Ectodermal cell (in vitro differentiated cells): ENCODE data around the gene RARS2.
"Not testable (repeated sequence)": the region's sequence is repeated elsewhere in the genome, so short reads cannot be mapped to it uniquely, and the experiment has no call there.

Experiments
- H3K27ac ChIP-seq: 2 replicates; pipeline ENCODE4 v1.7.0; 2013; ENCODE audit warnings: mild to moderate bottlenecking, low read depth, low read length; ENCODE audit not compliant: insufficient read depth, poor library complexity, severe bottlenecking
- H3K27me3 ChIP-seq: 2 replicates; pipeline ENCODE4 v1.7.0; 2013; ENCODE audit warnings: mild to moderate bottlenecking, low read length; ENCODE audit not compliant: insufficient read depth, control insufficient read depth, poor library complexity, severe bottlenecking
- H3K36me3 ChIP-seq: one replicate; pipeline ENCODE4 v1.7.0; 2013; ENCODE audit warnings: low read length; ENCODE audit not compliant: control insufficient read depth, insufficient read depth
- H3K4me1 ChIP-seq: one replicate; pipeline ENCODE4 v1.7.0; 2013; ENCODE audit warnings: low read length; ENCODE audit not compliant: control insufficient read depth, insufficient read depth
- H3K4me3 ChIP-seq: 2 replicates; pipeline ENCODE4 v1.7.0; 2013; ENCODE audit warnings: low read depth, low read length, control low read depth; ENCODE audit not compliant: insufficient read depth
- H3K9me3 ChIP-seq: 2 replicates; pipeline ENCODE4 v1.7.0; 2013; ENCODE audit warnings: mild to moderate bottlenecking, low read length, moderate library complexity; ENCODE audit not compliant: control insufficient read depth
- WGBS, 2 experiments: methylation state at CpG; one replicate each; pipeline ENCODE4 v1.1.7; 2013; ENCODE audit warnings: missing lambda C conversion rate in 2 of 2; 5-methylcytosine and 5-hydroxymethylcytosine counted together

Gene RARS2

GRCh38 chr6:87518453-87518852 is 71.3 kb downstream of the RARS2 start:
- H3K27me3 ChIP-seq, result no peaks in the 10 kb centered on the region
- no peaks in the 10 kb centered on the region for H3K4me1 ChIP-seq
- WGBS, 2 experiments, result 93 to 94% methylated on average over 8 of the region's 8 CpGs
- peaks cover 23% of the 10 kb centered on the region for H3K36me3 ChIP-seq
- H3K27ac ChIP-seq, result no peak overlapping the region
- no peaks in the 10 kb centered on the region for H3K9me3 ChIP-seq
- H3K4me3 ChIP-seq, result no peak overlapping the region

- H3K27me3 ChIP-seq, result no peaks in the 10 kb centered on the region
- no peak overlapping the region for H3K4me3 ChIP-seq
- peaks cover 22% of the 10 kb centered on the region for H3K36me3 ChIP-seq
- H3K4me1 ChIP-seq, result no peaks in the 10 kb centered on the region
- H3K9me3 ChIP-seq, result no peaks in the 10 kb centered on the region
- WGBS, 2 experiments, result 80 to 100% methylated on average over 1 to 2 of the region's 2 CpGs
- no peak overlapping the region for H3K27ac ChIP-seq
Observed at GRCh38 chr6:87514831-87515230, 75.0 kb downstream of the RARS2 start.

GRCh38 chr6:87504441-87504840 is 85.3 kb downstream of the RARS2 start:
- H3K9me3 ChIP-seq, result no peaks in the 10 kb centered on the region
- H3K36me3 ChIP-seq, result peaks cover 14% of the 10 kb centered on the region
- H3K27me3 ChIP-seq, result no peaks in the 10 kb centered on the region
- WGBS, 2 experiments, result 95 to 100% methylated on average over 1 of the region's 1 CpG
- no peak overlapping the region for H3K27ac ChIP-seq
- H3K4me3 ChIP-seq, result no peak overlapping the region
- H3K4me1 ChIP-seq, result no peaks in the 10 kb centered on the region

GRCh38 chr6:87501809-87502572 is 87.8 kb downstream of the RARS2 start:
- Histone ChIP-seq H3K36me3 (peaks cover 9% of the 10 kb centered on the region), H3K4me1 (no peaks in the 10 kb centered on the region), H3K27me3 (no peaks in the 10 kb centered on the region), H3K9me3 (no peaks in the 10 kb centered on the region), H3K27ac (no peak overlapping the region), H3K4me3 (no peak overlapping the region)
- 89 to 97% methylated on average over 6 of the region's 6 CpGs for WGBS, 2 experiments

GRCh38 chr6:87498048-87498447 is 91.7 kb downstream of the RARS2 start:
- H3K4me1 ChIP-seq, result no peaks in the 10 kb centered on the region
- no peaks in the 10 kb centered on the region for H3K9me3 ChIP-seq
- H3K27ac ChIP-seq, result no peak overlapping the region
- H3K4me3 ChIP-seq, result no peak overlapping the region
- no peaks in the 10 kb centered on the region for H3K27me3 ChIP-seq
- peaks cover 9% of the 10 kb centered on the region for H3K36me3 ChIP-seq

- WGBS, 2 experiments, result 94 to 96% methylated on average over 7 to 8 of the region's 8 CpGs
- H3K27ac ChIP-seq, result no peak overlapping the region
- H3K36me3 ChIP-seq, result no peaks in the 10 kb centered on the region
Observed at GRCh38 chr6:87494761-87495422, 94.9 kb downstream of the RARS2 start.

GRCh38 chr6:87489326-87489725 is 100.5 kb downstream of the RARS2 start:
- not testable (repeated sequence) for H3K4me1 ChIP-seq, H3K36me3 ChIP-seq, H3K4me3 ChIP-seq, H3K27ac ChIP-seq, H3K9me3 ChIP-seq, H3K27me3 ChIP-seq
- 93 to 94% methylated on average over 8 of the region's 8 CpGs for WGBS, 2 experiments

More at GRCh38 chr6:87494761-87495422, 94.9 kb downstream of the RARS2 start:
- H3K4me1 ChIP-seq, result no peaks in the 10 kb centered on the region
- no peak overlapping the region for H3K4me3 ChIP-seq
- H3K27me3 ChIP-seq, result no peaks in the 10 kb centered on the region
- no peaks in the 10 kb centered on the region for H3K9me3 ChIP-seq

GRCh38 chr6:87487555-87487954 is 102.2 kb downstream of the RARS2 start:
- 95 to 99% methylated on average over 3 to 4 of the region's 4 CpGs for WGBS, 2 experiments
- H3K27me3 ChIP-seq, result no peaks in the 10 kb centered on the region
- H3K27ac ChIP-seq, result no peak overlapping the region
- no peaks in the 10 kb centered on the region for H3K4me1 ChIP-seq
- no peaks in the 10 kb centered on the region for H3K36me3 ChIP-seq
- H3K9me3 ChIP-seq, result no peaks in the 10 kb centered on the region
- H3K4me3 ChIP-seq, result no peak overlapping the region

GRCh38 chr6:87484491-87484890 is 105.3 kb downstream of the RARS2 start:
- Histone ChIP-seq H3K4me1 (no peaks in the 10 kb centered on the region), H3K36me3 (no peaks in the 10 kb centered on the region), H3K9me3 (no peaks in the 10 kb centered on the region), H3K27me3 (no peaks in the 10 kb centered on the region), H3K4me3 (no peak overlapping the region), H3K27ac (no peak overlapping the region)
- WGBS, 2 experiments, result 92 to 94% methylated on average over 7 of the region's 7 CpGs

GRCh38 chr6:87483929-87484328 is 105.9 kb downstream of the RARS2 start:
- Histone ChIP-seq H3K9me3 (no peaks in the 10 kb centered on the region), H3K27me3 (no peaks in the 10 kb centered on the region), H3K36me3 (no peaks in the 10 kb centered on the region), H3K27ac (no peak overlapping the region), H3K4me1 (no peaks in the 10 kb centered on the region), H3K4me3 (no peak overlapping the region)
- 68 to 73% methylated on average over 9 of the region's 9 CpGs for WGBS, 2 experiments
